GM18867 (cell line): ENCODE measurements around the gene TRIM41.
"Not testable (repeated sequence)": the region's sequence is repeated elsewhere in the genome, so short reads cannot be mapped to it uniquely, and the experiment has no call there.

Source experiments
- ATAC-seq: cut with Tn5 transposase; IDR thresholded peaks from one replicate; pipeline ENCODE4 v1.9.1; 2021; ENCODE audit warnings: mild to moderate bottlenecking, moderate library complexity; ENCODE audit not compliant: unreplicated experiment

The TRIM41 gene

GRCh38 chr5:181246276-181247049 is 23.4 kb downstream of the TRIM41 start:
- peak; percentile 41 for ATAC-seq

GRCh38 chr5:181248277-181248676 is 25.2 kb downstream of the TRIM41 start:
- no peak for ATAC-seq

- ATAC-seq, result no peak
Measured at GRCh38 chr5:181255276-181255675, 32.2 kb downstream of the TRIM41 start.

GRCh38 chr5:181255836-181256578 is 32.9 kb downstream of the TRIM41 start:
- ATAC-seq, result no peak

GRCh38 chr5:181258576-181258975 is 35.5 kb downstream of the TRIM41 start:
- no peak for ATAC-seq

GRCh38 chr5:181259283-181259682 is 36.2 kb downstream of the TRIM41 start:
- ATAC-seq, result no peak

GRCh38 chr5:181259974-181260719 is 37.1 kb downstream of the TRIM41 start:
- no peak for ATAC-seq

GRCh38 chr5:181260720-181261319 is 37.7 kb downstream of the TRIM41 start, which contains the start of gene TRIM52:
Gene TRIM52 (minus strand): TSS chr5:181261143. CDS start chr5:181260813, 330 bp downstream.
- peak; percentile 81 for ATAC-seq

GRCh38 chr5:181261320-181262049 is 38.4 kb downstream of the TRIM41 start:
- ATAC-seq, result peak; percentile 55

GRCh38 chr5:181263633-181264032 is 40.6 kb downstream of the TRIM41 start:
- no peak for ATAC-seq

GRCh38 chr5:181265092-181265671 is 42.1 kb downstream of the TRIM41 start:
- no peak for ATAC-seq

GRCh38 chr5:181267291-181267904 is 44.3 kb downstream of the TRIM41 start:
- not testable (repeated sequence) for ATAC-seq

GRCh38 chr5:181267907-181268306 is 44.8 kb downstream of the TRIM41 start:
- not testable (repeated sequence) for ATAC-seq

- ATAC-seq, result no peak
Measured at GRCh38 chr5:181271081-181271480, 48.0 kb downstream of the TRIM41 start.

- not testable (repeated sequence) for ATAC-seq
Measured at GRCh38 chr5:181273433-181273744, 50.3 kb downstream of the TRIM41 start.

GRCh38 chr5:181280251-181280762 is 57.2 kb downstream of the TRIM41 start:
- no peak for ATAC-seq

- no peak for ATAC-seq
Measured at GRCh38 chr5:181281077-181281983, 58.2 kb downstream of the TRIM41 start.

- no peak for ATAC-seq
Measured at GRCh38 chr5:181281984-181282316, 58.9 kb downstream of the TRIM41 start.
